Measurements from ENCODE around the gene COL15A1. TPM values are rescaled to one million over a fixed set of nuclear protein-coding genes. Genes with fewer than 3 reads are reported as not detected.
A peak's percentile ranks its signal among the peaks of the same experiment; 100 is the strongest.

Gene COL15A1
- total RNA-seq (2016; rRNA removed; fragmentation: Illumina TruSeq; extraction: Trizol) (not detected in 2 replicates), polyA plus RNA-seq (2011; rRNA removed) (not detected in 2 replicates), polyA minus RNA-seq (2011; rRNA and poly(A)+ RNA removed; ENCODE audit: low replicate concordance) (2.3 TPM in 1 of 2 replicates, not detected in the other), Bru-seq, nascent RNA (not detected), BruChase-seq, experiment 1, labeled RNA remaining after a 6-hour chase (percentile 4 among the genes with signal in this experiment), BruChase-seq, experiment 2, labeled RNA remaining after a 2-hour chase (not detected)
- total RNA-seq (2016; cell fraction: cytosol; rRNA removed; fragmentation: Illumina TruSeq; extraction: Trizol; ENCODE audit: low read depth), result not detected in 2 replicates
- not detected in 2 replicates for total RNA-seq (2016; cell fraction: insoluble cytoplasmic fraction; rRNA removed; fragmentation: Illumina TruSeq; extraction: Trizol)
- total RNA-seq (2016; cell fraction: membrane; rRNA removed; fragmentation: Illumina TruSeq; extraction: Trizol), result not detected in 2 replicates
- total RNA-seq (2016; cell fraction: nucleus; rRNA removed; fragmentation: Illumina TruSeq; extraction: Trizol), result not detected in 2 replicates
- polyA plus RNA-seq (2011; cell fraction: cytosol; rRNA removed), result not detected in 2 replicates
- polyA plus RNA-seq (2011; cell fraction: nucleus; rRNA removed), result not detected in 2 replicates
- not detected in 2 replicates for polyA plus RNA-seq (2012)
- not detected in 2 replicates for polyA plus RNA-seq (2016; cell fraction: cytosol; fragmentation: Illumina TruSeq; extraction: Trizol; ENCODE audit: low read depth)
- not detected in 2 replicates for polyA plus RNA-seq (2016; cell fraction: insoluble cytoplasmic fraction; fragmentation: Illumina TruSeq; extraction: Trizol; ENCODE audit: low read depth)
- polyA plus RNA-seq (2016; cell fraction: membrane; fragmentation: Illumina TruSeq; extraction: Trizol; ENCODE audit: low read depth), result not detected in 2 replicates
- not detected in 2 replicates for polyA plus RNA-seq (2016; cell fraction: nucleus; fragmentation: Illumina TruSeq; extraction: Trizol; ENCODE audit: insufficient read depth, low read depth)
- not detected in 2 replicates for polyA minus RNA-seq (2011; cell fraction: cytosol; rRNA and poly(A)+ RNA removed)
- polyA minus RNA-seq (2011; cell fraction: nucleus; rRNA and poly(A)+ RNA removed), result not detected in 2 replicates
- long read RNA-seq, experiment 1, result 0 reads
- long read RNA-seq, experiment 2, result 0 reads

DNA sequence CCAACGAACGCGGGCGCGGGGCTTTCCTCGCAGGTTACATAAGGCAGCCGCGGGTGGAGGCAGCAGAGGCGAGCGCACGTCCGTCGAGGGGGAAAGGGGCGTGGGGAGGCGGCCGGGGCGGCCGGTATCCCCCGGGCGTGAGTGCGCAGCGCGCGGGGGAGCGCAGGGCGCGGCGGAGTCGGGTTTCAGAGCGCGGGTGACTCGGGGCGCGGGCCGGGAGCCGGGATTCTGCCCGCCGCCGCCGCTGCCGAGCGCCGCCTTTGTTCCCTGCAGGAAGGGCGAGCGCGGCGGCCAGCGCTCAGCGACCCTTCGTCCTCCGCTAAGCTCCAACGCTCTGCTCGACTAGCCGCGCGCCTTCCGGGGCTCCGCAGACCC lies at the start of gene COL15A1:
COL15A1 (plus strand) TSS at position 226 of the 375 bp plus-strand sequence. CDS start 155 bp downstream, outside the sequence.
- Histone ChIP-seq H3K36me3 (replicated peaks in 1 of 2; ENCODE audit: control insufficient read depth in 1 of 2, insufficient read depth in 2 of 2, low read length in 2 of 2) (no peaks in the 10 kb centered on the region), H3K4me3 (replicated peaks in 1 of 3; ENCODE audit: insufficient read depth in 1 of 3, low read depth in 2 of 3, low read length in 3 of 3) (no peak within 1 kb of the TSS), H3K79me2 (ENCODE audit: insufficient read depth, low read length) (no peaks in the 10 kb centered on the region), H3K4me1 (ENCODE audit: insufficient read depth, low read length) (no peaks in the 10 kb centered on the region), H4K20me1 (ENCODE audit: insufficient read depth, low read length) (no peaks in the 10 kb centered on the region), H2AFZ (ENCODE audit: low read length) (no peak within 1 kb of the TSS), H3K27ac (ENCODE audit: extremely low read length, insufficient read depth, low read length) (no peak within 1 kb of the TSS), H3K9me3 (ENCODE audit: low read length) (no peaks in the 10 kb centered on the region), H3K9ac (ENCODE audit: insufficient read depth, low read depth, low read length) (no peak within 1 kb of the TSS), H3K27me3 (ENCODE audit: control insufficient read depth in 1 of 2, insufficient read depth in 2 of 2, low read length in 2 of 2) (peaks cover 0 to 22% of the 10 kb centered on the region in 2 experiments; a peak in 3 of 5 replicates), H3K4me2 (ENCODE audit: low read depth, low read length) (no peak within 1 kb of the TSS)
- in situ Hi-C loops (cut with HindIII; ENCODE audit: extremely low pct_ligation_motif_present, low pct_unique_long_range_greater_than_20kb) (no loop called here), intact Hi-C loops (cut with micrococcal nuclease; ENCODE audit: unreplicated experiment) (no loop called here)
- ChIA-PET POLR2A (no interaction called here), CTCF (ENCODE audit: low intra/inter-chr PET ratio, low total read pairs) (no interaction called here)
- TF ChIP-seq KLF6 (CRISPR knock-in tag; IDR thresholded peaks at IDR 0.05) (no peak), KDM2A (CRISPR knock-in tag; IDR thresholded peaks at IDR 0.05; ENCODE audit: borderline replicate concordance, low read depth) (no peak)
- TF ChIP-seq, protein P1, sequence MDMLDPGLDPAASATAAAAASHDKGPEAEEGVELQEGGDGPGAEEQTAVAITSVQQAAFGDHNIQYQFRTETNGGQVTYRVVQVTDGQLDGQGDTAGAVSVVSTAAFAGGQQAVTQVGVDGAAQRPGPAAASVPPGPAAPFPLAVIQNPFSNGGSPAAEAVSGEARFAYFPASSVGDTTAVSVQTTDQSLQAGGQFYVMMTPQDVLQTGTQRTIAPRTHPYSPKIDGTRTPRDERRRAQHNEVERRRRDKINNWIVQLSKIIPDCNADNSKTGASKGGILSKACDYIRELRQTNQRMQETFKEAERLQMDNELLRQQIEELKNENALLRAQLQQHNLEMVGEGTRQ (IDR thresholded peaks at IDR 0.05; ENCODE audit: low read depth, low read length), result no peak
- TF ChIP-seq, protein P1 (CRISPR knock-in tag; IDR thresholded peaks at IDR 0.05; ENCODE audit: borderline replicate concordance), result no peak
- TF ChIP-seq, protein P2, sequence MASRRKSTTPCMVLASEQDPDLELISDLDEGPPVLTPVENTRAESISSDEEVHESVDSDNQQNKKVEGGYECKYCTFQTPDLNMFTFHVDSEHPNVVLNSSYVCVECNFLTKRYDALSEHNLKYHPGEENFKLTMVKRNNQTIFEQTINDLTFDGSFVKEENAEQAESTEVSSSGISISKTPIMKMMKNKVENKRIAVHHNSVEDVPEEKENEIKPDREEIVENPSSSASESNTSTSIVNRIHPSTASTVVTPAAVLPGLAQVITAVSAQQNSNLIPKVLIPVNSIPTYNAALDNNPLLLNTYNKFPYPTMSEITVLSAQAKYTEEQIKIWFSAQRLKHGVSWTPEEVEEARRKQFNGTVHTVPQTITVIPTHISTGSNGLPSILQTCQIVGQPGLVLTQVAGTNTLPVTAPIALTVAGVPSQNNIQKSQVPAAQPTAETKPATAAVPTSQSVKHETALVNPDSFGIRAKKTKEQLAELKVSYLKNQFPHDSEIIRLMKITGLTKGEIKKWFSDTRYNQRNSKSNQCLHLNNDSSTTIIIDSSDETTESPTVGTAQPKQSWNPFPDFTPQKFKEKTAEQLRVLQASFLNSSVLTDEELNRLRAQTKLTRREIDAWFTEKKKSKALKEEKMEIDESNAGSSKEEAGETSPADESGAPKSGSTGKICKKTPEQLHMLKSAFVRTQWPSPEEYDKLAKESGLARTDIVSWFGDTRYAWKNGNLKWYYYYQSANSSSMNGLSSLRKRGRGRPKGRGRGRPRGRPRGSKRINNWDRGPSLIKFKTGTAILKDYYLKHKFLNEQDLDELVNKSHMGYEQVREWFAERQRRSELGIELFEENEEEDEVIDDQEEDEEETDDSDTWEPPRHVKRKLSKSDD (CRISPR knock-in tag; IDR thresholded peaks at IDR 0.05; ENCODE audit: low read depth), result no peak
- BruUV-seq (replicated peaks), result no TSS peak
- no peak for ATAC-seq
- FAIRE-seq, result no peak
- DNase-seq (ENCODE audit: low spot score), result no peak
- WGBS (ENCODE audit: low lambda C conversion rate), result 65% methylated on average over 39 of the region's 58 CpGs
